HG03175 (cell line): ENCODE measurements around the gene MBLAC1.

Source experiments
- ATAC-seq: cut with Tn5 transposase; IDR thresholded peaks from one replicate; pipeline ENCODE4 v1.9.1; 2021; ENCODE audit warnings: mild to moderate bottlenecking, moderate library complexity; ENCODE audit not compliant: unreplicated experiment

Gene MBLAC1

DNA sequence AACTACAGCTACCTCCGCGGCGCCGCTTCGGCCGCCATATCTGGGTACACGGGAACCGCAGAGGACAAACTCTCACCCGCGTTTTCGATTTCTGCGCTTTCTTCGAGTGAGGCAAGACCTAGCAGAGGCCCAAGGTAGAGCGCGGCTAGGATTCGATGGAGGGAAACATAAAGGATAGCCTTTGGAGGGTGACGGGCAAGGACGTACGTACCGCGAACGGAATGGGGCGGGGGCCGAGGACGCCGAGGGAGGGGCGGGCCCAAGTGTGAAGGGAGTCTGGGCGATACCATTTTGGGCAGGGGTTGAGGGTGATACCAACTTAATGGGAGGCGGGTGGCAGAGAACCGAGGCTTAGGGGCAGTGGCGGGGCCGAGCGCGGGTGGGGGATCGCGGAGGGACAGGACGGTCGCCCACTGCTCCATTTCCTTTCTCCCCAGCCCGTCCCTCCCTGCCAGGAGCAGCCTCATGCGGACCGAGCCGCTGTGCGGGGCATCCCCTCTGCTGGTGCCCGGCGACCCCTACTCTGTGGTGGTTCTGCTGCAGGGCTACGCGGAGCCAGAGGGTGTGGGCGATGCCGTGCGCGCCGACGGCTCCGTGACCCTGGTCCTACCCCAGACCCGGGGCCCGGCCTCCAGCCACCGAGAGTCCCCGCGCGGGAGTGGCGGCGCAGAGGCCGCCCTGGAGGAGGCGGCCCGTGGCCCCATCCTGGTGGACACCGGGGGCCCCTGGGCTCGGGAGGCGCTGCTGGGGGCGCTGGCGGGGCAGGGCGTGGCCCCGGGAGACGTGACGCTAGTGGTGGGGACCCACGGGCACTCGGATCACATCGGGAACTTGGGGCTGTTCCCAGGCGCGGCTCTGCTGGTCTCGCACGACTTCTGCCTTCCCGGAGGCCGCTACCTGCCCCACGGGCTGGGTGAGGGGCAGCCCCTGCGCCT, at the start of gene MBLAC1:
Gene MBLAC1 (plus strand): TSS at position 37 of the 935 bp plus-strand sequence. CDS start 429 bp downstream, at position 466.
- ATAC-seq: peak; percentile 67

DNA sequence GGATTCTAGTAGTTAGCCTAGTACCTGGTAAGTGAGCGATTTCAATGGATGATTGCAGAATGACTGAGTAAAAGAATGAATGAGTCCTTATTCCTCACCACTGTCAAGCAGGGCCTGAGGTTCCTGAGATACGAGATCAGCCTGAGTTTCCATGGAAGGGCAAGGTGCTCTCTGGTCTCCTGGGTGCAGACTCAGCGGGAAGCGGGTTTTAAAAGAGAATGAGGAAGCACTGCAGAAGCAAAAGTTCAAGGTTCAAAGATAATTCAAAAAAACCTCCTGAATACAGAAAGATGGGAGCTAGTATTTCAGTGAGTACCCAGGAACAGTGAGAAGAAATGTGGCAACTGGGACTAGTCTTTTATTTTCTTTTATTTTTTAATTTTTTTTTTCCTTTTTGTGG, 49.6 kb upstream of the MBLAC1 start:
- no peak for ATAC-seq

DNA sequence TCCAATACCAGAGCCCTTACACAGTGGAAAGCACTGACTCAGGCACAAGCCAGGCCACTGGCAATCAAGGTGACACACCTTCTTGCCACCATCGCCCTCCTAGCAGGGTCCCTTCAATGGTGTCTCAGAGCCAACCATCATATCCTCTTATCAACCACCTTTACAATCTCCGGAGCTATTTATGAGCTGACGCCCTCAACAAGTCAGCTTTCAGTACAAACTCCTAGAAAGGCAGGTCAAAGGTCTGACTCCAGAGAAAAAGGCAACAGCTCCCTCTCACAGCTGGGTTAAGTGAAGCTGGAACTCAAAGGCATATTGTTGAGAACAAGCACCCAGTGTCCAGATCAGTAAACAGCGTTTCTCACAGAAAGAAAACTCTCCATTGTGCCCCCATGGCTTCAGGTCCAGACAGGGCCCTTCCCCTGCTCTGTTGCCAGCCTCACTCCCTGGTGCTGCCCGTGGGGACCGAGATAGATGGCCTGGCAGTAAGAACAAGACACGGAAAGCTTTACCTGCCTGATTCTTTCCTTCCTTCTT, 47.7 kb upstream of the MBLAC1 start:
- ATAC-seq: no peak

- ATAC-seq: peak; percentile 15
These were observed 45.7 kb upstream of the MBLAC1 start for GRCh38 chr7:100080907-100081534.

- ATAC-seq: peak; percentile 80
These were observed 45.1 kb upstream of the MBLAC1 start, which contains the start of gene ZNF3 for GRCh38 chr7:100081535-100082102. Gene ZNF3 (minus strand): TSS chr7:100081723. CDS start chr7:100077357, 4,366 bp downstream.

DNA sequence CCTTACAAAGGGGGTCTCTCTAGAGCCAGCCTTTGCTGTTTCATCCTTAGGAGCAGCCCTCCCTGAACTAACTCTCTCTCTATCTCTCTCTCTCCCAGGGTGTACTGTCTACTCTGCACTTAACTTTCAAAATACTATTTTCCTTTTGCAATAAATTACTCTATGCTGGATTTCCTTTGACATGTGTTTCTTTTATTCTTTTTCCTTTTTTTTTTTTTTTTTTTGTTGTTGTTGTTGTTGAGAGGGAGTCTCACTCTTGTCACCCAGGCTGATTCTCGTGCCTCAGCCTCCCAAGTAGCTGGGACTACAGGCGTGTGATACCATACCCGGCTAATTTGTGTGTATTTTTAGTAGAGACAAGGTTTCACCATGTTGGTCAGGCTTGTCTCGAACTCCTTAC, 43.8 kb upstream of the MBLAC1 start:
- no peak for ATAC-seq

DNA sequence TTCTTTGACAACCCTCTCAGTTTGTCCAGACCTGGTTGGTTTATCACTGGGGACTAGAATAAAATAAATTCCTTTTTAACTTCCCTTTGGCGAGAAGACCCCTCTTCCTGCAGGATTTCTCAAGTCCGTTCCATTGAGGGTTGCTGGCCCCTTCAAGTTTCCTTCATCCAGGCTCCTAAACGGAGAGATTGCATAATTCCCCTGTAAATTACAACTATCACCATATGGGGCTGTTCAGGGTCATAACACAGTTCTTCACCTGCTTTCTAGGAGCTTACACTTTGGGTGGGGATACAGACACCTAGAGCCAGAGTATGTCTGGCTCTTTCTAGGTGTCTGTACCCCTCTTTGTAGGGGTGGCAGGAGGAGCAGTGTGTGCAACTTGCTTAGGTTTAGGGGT, 41.3 kb upstream of the MBLAC1 start:
- no peak for ATAC-seq

- no peak for ATAC-seq
These were observed 39.6 kb upstream of the MBLAC1 start for GRCh38 chr7:100087055-100087750.

DNA sequence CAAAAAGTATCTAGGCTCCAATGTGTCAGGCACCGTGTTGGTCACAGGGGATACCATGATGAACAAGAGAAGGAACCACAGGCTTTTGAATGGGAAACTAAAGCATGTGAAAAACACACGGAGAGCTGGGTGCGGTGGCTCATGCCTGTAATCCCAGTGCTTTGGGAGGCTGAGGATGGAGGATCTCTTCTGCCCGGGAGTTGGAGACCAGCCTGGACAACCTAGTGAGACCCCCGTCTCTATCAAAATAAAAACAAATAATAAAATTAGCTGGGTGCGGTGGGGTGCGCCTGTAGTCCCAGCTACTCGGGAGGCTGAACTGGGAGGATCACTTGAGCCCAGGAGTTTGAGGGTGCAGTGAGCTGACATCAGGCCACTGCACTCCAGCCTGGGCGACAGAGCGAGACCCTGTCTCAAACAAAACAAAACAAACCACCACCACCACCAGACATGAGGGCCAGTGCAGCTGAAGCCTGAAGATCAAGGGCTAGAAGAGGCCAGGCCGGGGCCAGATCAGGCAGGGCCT, 38.6 kb upstream of the MBLAC1 start:
- no peak for ATAC-seq

DNA sequence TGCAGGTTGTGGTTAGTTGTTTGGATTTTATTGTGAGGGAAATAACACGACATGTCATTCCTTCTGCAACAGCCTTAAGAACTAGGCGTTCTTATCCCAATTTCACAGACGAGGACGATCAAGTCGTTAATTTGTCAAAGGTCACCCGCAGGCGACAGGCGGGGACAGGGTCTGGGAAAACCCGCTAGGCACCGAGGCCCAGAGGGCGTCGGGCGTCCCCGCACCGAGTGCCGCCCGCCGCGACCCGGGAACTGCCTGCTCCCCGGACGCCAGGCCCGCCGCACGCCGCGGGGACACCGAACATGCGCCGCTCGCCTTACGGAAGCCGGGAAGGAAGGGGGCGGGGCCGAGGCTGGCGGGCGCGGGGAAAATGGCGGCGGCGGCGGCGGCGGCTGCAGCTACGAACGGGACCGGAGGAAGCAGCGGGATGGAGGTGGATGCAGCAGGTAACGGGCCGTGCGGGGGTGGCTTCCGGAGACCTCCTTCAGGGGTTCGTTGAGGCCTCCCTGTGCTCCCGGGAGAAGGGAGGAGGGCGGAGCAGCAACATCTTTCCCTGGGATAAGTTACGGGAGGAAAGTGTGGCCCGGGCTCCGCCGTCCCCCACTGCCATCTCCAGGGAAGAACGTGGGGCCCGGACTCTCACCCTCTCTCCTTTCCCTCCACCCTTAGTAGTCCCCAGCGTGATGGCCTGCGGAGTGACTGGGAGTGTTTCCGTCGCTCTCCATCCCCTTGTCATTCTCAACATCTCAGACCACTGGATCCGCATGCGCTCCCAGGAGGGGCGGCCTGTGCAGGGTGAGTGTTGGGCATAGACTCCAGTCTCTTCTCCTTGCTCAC, 37.9 kb upstream of the MBLAC1 start, which contains the start of gene COPS6:
Gene COPS6 (plus strand): TSS at position 349 of the 837 bp plus-strand sequence. CDS start 22 bp downstream, at position 371.
- peak; percentile 57 for ATAC-seq

GRCh38 chr7:100089458-100090196, 37.1 kb upstream of the MBLAC1 start:
- no peak for ATAC-seq

DNA sequence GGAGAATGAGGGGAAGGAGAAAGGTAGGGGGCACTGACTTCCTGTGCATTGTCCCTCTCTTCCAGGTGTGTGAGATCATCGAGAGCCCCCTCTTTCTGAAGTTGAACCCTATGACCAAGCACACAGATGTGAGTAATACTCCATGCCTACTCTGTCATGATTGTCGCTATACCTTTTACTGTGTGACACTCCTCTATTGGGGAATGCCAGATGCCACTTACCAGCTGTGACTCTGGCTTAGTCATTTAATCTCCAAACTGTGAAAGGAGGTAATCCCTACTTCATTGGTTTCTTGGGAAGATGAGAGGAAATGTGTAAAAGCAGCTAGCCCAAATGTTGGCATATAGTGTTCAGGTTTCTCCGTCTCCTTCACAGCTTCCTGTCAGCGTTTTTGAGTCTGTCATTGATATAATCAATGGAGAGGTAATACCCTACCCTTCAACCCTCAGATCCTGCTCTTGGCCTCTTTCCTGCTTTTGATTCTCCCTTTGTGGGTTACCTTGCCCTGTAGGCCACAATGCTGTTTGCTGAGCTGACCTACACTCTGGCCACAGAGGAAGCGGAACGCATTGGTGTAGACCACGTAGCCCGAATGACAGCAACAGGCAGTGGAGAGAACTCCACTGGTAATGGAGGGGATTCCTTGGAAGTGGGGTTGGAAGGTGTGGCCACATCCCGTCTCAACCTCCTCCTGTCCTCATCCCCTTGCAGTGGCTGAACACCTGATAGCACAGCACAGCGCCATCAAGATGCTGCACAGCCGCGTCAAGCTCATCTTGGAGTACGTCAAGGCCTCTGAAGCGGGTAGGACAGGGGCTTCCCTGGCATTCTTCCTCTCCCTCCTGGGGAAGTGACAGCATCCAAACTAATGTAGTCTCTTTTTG, 36.0 kb upstream of the MBLAC1 start:
- ATAC-seq: no peak

DNA sequence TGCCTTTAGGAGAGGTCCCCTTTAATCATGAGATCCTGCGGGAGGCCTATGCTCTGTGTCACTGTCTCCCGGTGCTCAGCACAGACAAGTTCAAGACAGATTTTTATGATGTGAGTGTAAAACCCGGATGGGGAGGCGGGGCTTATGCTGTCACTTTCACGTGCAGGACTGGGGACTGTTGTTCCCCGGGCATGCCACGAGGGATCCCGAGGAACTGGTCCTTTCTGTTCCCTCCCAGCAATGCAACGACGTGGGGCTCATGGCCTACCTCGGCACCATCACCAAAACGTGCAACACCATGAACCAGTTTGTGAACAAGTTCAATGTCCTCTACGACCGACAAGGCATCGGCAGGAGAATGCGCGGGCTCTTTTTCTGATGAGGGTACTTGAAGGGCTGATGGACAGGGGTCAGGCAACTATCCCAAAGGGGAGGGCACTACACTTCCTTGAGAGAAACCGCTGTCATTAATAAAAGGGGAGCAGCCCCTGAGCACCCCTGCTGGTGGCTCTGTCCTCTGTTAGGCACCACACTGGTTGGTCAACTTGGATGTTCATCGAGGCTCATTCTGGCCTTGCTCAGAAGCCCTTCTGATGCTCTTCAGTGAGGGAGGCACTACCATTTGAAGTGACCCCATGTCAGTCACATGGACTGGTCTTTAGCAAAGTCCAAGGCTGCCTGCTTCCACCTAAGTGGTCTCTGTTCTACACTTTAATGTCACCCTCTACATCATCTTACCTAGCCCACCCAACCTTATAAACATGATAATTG, 35.2 kb upstream of the MBLAC1 start:
- ATAC-seq: no peak

DNA sequence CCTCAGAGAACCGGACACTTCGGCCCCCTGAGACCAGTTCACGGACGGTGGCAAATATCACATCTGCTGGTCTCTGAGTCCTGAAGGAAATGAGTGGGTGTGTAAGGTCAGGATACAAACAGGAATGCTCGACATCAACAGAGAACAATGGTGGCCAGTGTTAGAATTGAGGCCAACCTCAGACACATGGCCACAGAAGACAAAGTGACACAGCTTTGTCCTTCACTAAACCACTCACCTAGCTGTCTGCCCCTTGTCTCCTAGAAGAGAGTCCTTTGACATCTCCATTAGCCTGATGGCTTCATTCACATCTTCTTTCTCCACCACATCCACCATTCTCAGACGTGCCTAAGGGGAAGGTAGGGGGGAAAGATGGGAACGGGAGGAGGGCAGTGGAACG, 33.7 kb upstream of the MBLAC1 start:
- no peak for ATAC-seq

DNA sequence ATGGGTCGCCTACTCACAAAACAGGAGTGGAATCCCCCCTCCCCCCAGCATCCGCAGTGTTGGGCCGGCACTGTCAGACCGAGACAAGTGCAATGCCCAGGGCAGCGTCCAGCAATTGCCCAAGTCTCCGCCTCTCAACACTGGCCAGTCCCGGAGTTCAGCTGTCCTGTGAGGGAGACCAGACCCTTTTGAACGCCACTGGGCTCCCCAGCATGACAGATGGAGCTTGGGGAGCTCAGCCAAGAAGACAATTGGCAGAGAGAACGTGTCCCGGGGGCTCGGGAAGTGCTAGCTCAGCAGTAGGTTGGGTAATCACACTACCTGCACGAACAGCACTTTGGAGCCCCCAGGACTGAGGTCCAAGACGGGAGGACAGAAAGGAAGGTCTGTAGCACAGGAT, 33.3 kb upstream of the MBLAC1 start:
- ATAC-seq: no peak

- ATAC-seq: no peak
These were observed 32.8 kb upstream of the MBLAC1 start for GRCh38 chr7:100093925-100094486.

DNA sequence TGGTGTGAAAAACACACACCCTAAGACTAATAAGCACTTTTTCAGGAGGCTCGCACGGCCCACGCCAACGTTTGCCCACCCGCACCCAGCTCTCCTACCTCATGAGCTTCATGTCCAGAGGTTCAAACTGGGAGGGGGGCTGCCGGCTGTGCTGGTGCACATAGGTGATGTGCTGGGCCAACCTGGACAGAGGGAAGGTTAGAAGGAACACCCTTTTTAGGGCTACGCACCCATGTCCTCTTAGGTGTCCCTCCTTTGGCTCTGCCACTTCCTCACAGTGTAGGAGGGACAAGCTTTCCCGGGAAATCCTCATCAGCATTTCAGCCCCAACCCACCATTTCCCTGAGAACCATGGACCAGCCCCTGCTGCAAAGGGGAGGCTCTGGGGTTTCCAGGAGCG, 31.5 kb upstream of the MBLAC1 start:
- ATAC-seq: no peak
